ENCODE results near the gene DNMT1. TPM values are rescaled to one million over a fixed set of nuclear protein-coding genes. Genes with fewer than 3 reads are reported as not detected.

Gene DNMT1
- total RNA-seq, 6 donors from 2014 or later: 54.0 to 166 (median 63.9) TPM

GRCh38 chr19:10211691-10212090 lies 16.9 kb upstream of the DNMT1 start:
- DNase-seq (no peak), ATAC-seq (ENCODE audit: low FRiP score in 2 of 2) (no peak)
- peaks cover 0 to 1% (median 0%) of the 10 kb centered on the region in 4 donors for H3K4me1 ChIP-seq
- H3K36me3 ChIP-seq: no peaks in the 10 kb centered on the region
- WGBS, 2 donors: 86 to 94% methylated on average over 6 of the region's 6 CpGs
- TF ChIP-seq POLR2A (IDR thresholded peaks at IDR 0.05): no peak
- no peak for TF ChIP-seq CTCF (IDR thresholded peaks at IDR 0.05)
- TF ChIP-seq POLR2AphosphoS5 (IDR thresholded peaks at IDR 0.05): no peak
- TF ChIP-seq EP300 (IDR thresholded peaks at IDR 0.05): no peak
- H3K9me3 ChIP-seq: no peaks in the 10 kb centered on the region
- H3K27me3 ChIP-seq: no peaks in the 10 kb centered on the region
- H3K27ac ChIP-seq: no peak overlapping the region
- no peak overlapping the region for H3K4me3 ChIP-seq

- Histone ChIP-seq H3K27ac (no peak overlapping the region), H3K4me1 (peaks cover 0 to 4% (median under 1%) of the 10 kb centered on the region in 4 donors), H3K36me3 (no peaks in the 10 kb centered on the region), H3K27me3 (no peaks in the 10 kb centered on the region), H3K9me3 (no peaks in the 10 kb centered on the region), H3K4me3 (no peak overlapping the region)
- WGBS, 2 donors: 75 to 87% methylated on average over 4 of the region's 4 CpGs
- TF ChIP-seq EP300 (IDR thresholded peaks at IDR 0.05): no peak
- no peak for TF ChIP-seq POLR2A (IDR thresholded peaks at IDR 0.05)
- no peak for TF ChIP-seq POLR2AphosphoS5 (IDR thresholded peaks at IDR 0.05)
- TF ChIP-seq CTCF (IDR thresholded peaks at IDR 0.05): no peak
- ATAC-seq (ENCODE audit: low FRiP score in 2 of 2) (no peak), DNase-seq (no peak)
Measured at GRCh38 chr19:10211061-10211460, 16.3 kb upstream of the DNMT1 start.

- no peaks in the 10 kb centered on the region for H3K9me3 ChIP-seq
- ATAC-seq (ENCODE audit: low FRiP score in 2 of 2) (no peak), DNase-seq (no peak)
- WGBS, 2 donors: 58 to 62% methylated on average over 4 of the region's 4 CpGs
- TF ChIP-seq EP300 (IDR thresholded peaks at IDR 0.05) (no peak), CTCF (IDR thresholded peaks at IDR 0.05) (no peak), POLR2A (IDR thresholded peaks at IDR 0.05) (no peak), POLR2AphosphoS5 (IDR thresholded peaks at IDR 0.05) (no peak)
- no peak overlapping the region for H3K27ac ChIP-seq
- no peaks in the 10 kb centered on the region for H3K36me3 ChIP-seq
- no peaks in the 10 kb centered on the region for H3K27me3 ChIP-seq
- H3K4me1 ChIP-seq: peaks cover 0 to 6% (median 2%) of the 10 kb centered on the region in 4 donors
- no peak overlapping the region for H3K4me3 ChIP-seq
Measured at GRCh38 chr19:10209315-10209714, 14.6 kb upstream of the DNMT1 start.

GRCh38 chr19:10207026-10207425 lies 12.3 kb upstream of the DNMT1 start:
- H3K36me3 ChIP-seq: no peaks in the 10 kb centered on the region
- H3K4me1 ChIP-seq: peaks cover 0 to 6% (median 2%) of the 10 kb centered on the region in 4 donors
- TF ChIP-seq POLR2AphosphoS5 (IDR thresholded peaks at IDR 0.05) (no peak), POLR2A (IDR thresholded peaks at IDR 0.05) (no peak), EP300 (IDR thresholded peaks at IDR 0.05) (no peak), CTCF (IDR thresholded peaks at IDR 0.05) (no peak)
- 100% methylated on average over 1 of the region's 1 CpG; no CpG with 5 or more reads in 1 of the 2 donors for WGBS, 2 donors
- no peak for ATAC-seq (ENCODE audit: low FRiP score in 2 of 2)
- DNase-seq: no peak
- H3K4me3 ChIP-seq: no peak overlapping the region
- peak overlapping the region in 3 of 4 donors; percentile 39 to 57 (median 46) for H3K27ac ChIP-seq
- H3K27me3 ChIP-seq: no peaks in the 10 kb centered on the region
- H3K9me3 ChIP-seq: no peaks in the 10 kb centered on the region

- DNase-seq (peak in 1 of 2 donors; percentile 90), ATAC-seq (ENCODE audit: low FRiP score in 2 of 2) (peak; percentile 66 to 92)
- Histone ChIP-seq H3K36me3 (no peaks in the 10 kb centered on the region), H3K27ac (peak overlapping the region in 3 of 4 donors; percentile 39 to 57 (median 46)), H3K4me3 (no peak overlapping the region), H3K27me3 (no peaks in the 10 kb centered on the region), H3K4me1 (peaks cover 0 to 6% (median 2%) of the 10 kb centered on the region in 4 donors), H3K9me3 (no peaks in the 10 kb centered on the region)
- TF ChIP-seq POLR2AphosphoS5 (IDR thresholded peaks at IDR 0.05) (no peak), CTCF (IDR thresholded peaks at IDR 0.05) (no peak), POLR2A (IDR thresholded peaks at IDR 0.05) (no peak), EP300 (IDR thresholded peaks at IDR 0.05) (no peak)
- 70 to 82% methylated on average over 6 to 10 of the region's 10 CpGs for WGBS, 2 donors
Measured at GRCh38 chr19:10206226-10206885, 11.6 kb upstream of the DNMT1 start.

All from upper lobe of left lung (tissue), 6 donors.